Keratinocyte (primary cell): Measurements from ENCODE around the gene ADGRB2. TPM values are rescaled to one million over a fixed set of nuclear protein-coding genes. Genes with fewer than 3 reads are reported as not detected.
A peak's percentile ranks its signal among the peaks of the same experiment; 100 is the strongest.

Experiments
- DNase-seq: peaks from one replicate; pipeline ENCODE4 v3.0.0-alpha.2; 2011; ENCODE audit warnings: low read depth, missing footprints, low spot score
- FAIRE-seq: peaks from 2 replicates; lab custom pipeline; 2011; peaks lifted over from hg19 to GRCh38; lab: Jason Lieb, UNC
- H2AFZ ChIP-seq: 2 replicates; pipeline ENCODE4 v1.6.0; 2012; ENCODE audit warnings: low read length, control low read depth, inconsistent platforms; ENCODE audit not compliant: control insufficient read depth
- H3K27ac ChIP-seq: 2 replicates; pipeline ENCODE4 v1.5.1; 2011; ENCODE audit warnings: low read length; ENCODE audit not compliant: control insufficient read depth, insufficient read depth
- H3K27me3 ChIP-seq: 3 replicates; pipeline ENCODE4 v1.6.0; 2011; ENCODE audit warnings: low read length; ENCODE audit not compliant: control insufficient read depth, insufficient read depth; ENCODE audit errors: extremely low read depth
- H3K36me3 ChIP-seq, 2 experiments: 2 replicates in 1 of 2; 3 replicates in 1 of 2; pipeline ENCODE4 v1.5.1; 2011; ENCODE audit warnings: low read length in 2 of 2, mild to moderate bottlenecking in 1 of 2; ENCODE audit not compliant: control insufficient read depth in 2 of 2, insufficient read depth in 2 of 2; ENCODE audit errors: extremely low read depth in 1 of 2
- H3K4me1 ChIP-seq: 3 replicates; pipeline ENCODE4 v1.5.1; 2011; ENCODE audit warnings: low read length; ENCODE audit not compliant: control insufficient read depth, insufficient read depth; ENCODE audit errors: extremely low read depth
- H3K4me2 ChIP-seq: 3 replicates; pipeline ENCODE4 v1.6.0; 2011; ENCODE audit warnings: low read depth, low read length; ENCODE audit not compliant: control insufficient read depth, insufficient read depth; ENCODE audit errors: extremely low read depth
- H3K4me3 ChIP-seq, 3 experiments: fragments of 200-600 bp in 1 of 3; sonication (generic) in 1 of 3; 2 replicates in 2 of 3; 3 replicates in 1 of 3; pipeline ENCODE4 v1.5.1; 2011 to 2016; ENCODE audit warnings: low read length in 3 of 3, mild to moderate bottlenecking in 3 of 3, control low read depth in 2 of 3, inconsistent platforms in 1 of 3, low read depth in 1 of 3, mixed read lengths in 1 of 3, mixed run types in 1 of 3, moderate library complexity in 1 of 3; ENCODE audit not compliant: control insufficient read depth in 2 of 3, insufficient read depth in 2 of 3; ENCODE audit errors: extremely low read depth in 1 of 3
- H3K79me2 ChIP-seq: 2 replicates; pipeline ENCODE4 v1.6.0; 2012; ENCODE audit warnings: low read length; ENCODE audit not compliant: control insufficient read depth, insufficient read depth
- H3K9ac ChIP-seq: 3 replicates; pipeline ENCODE4 v1.6.0; 2011; ENCODE audit warnings: low read length; ENCODE audit not compliant: control insufficient read depth, insufficient read depth; ENCODE audit errors: extremely low read depth
- H3K9me1 ChIP-seq: 3 replicates; pipeline ENCODE4 v1.6.0; 2011; ENCODE audit warnings: low read length; ENCODE audit not compliant: control insufficient read depth, insufficient read depth; ENCODE audit errors: extremely low read depth
- H3K9me3 ChIP-seq: 2 replicates; pipeline ENCODE4 v1.5.1; 2012; ENCODE audit warnings: low read depth, low read length; ENCODE audit not compliant: control insufficient read depth
- H4K20me1 ChIP-seq: 3 replicates; pipeline ENCODE4 v1.6.0; 2011; ENCODE audit warnings: low read length; ENCODE audit not compliant: control insufficient read depth, insufficient read depth; ENCODE audit errors: extremely low read depth
- CTCF ChIP-seq, 3 experiments: IDR thresholded peaks in 1 of 3; conservative IDR thresholded peaks in 1 of 3; optimal IDR thresholded peaks in 1 of 3; 2 replicates in 2 of 3; 3 replicates in 1 of 3; pipeline versions ENCODE3 to v1.5.1; 2011; ENCODE audit warnings: low read length in 3 of 3, mild to moderate bottlenecking in 3 of 3, moderate library complexity in 2 of 3, control low read depth in 1 of 3, inconsistent platforms in 1 of 3; ENCODE audit not compliant: insufficient read depth in 2 of 3; ENCODE audit errors: extremely low read depth in 1 of 3
- EZH2 ChIP-seq: IDR thresholded peaks from one replicate; pipeline ENCODE4 v1.6.1; 2012; ENCODE audit warnings: inconsistent platforms, mild to moderate bottlenecking, low read length, moderate library complexity
- dilution Hi-C: fragments of 300-500 bp; cut with MboI; formaldehyde crosslinking; loops from one replicate; pipeline ENCODE4 v1.7.0; 2020; ENCODE audit warnings: low sequenced_read_pairs; ENCODE audit not compliant: extremely low pct_ligation_motif_present
- polyA plus RNA-seq, 5 experiments: library from polyadenylated mRNA; depleted of rRNA in 3 of 5; stranded (reverse) in 3 of 5; stranded (forward) in 1 of 5; unstranded in 1 of 5; fragments of >200 nt; gene quantifications; 1 replicate in 1 of 5; 2 replicates in 3 of 5; 3 replicates in 1 of 5; pipeline versions ENCODE4 v1.2.1 to v1.2.3, GENCODE V29; 2011 to 2012; ENCODE audit warnings: missing spikeins in 2 of 5, low read depth in 1 of 5, low replicate concordance in 1 of 5

ADGRB2 gene
- polyA plus RNA-seq, 1 donor (not counting 4 experiments of a cell fraction or from before 2014, with no cell fraction given) = 0.68 TPM

- peaks cover 6% of the 10 kb centered on the region for H3K4me1 ChIP-seq
- no peaks in the 10 kb centered on the region for H3K36me3 ChIP-seq
- H3K4me2 ChIP-seq = no peak overlapping the region
- TF ChIP-seq CTCF (optimal IDR thresholded peaks at IDR 0.05 in 1 of 3, IDR thresholded peaks at IDR 0.05 in 1 of 3, conservative IDR thresholded peaks at IDR 0.05 in 1 of 3; ENCODE audit: extremely low read depth in 1 of 3, insufficient read depth in 2 of 3, low read length in 3 of 3) (peak in 1 of 3 experiments; percentile 5), EZH2 (no peak)
- H3K9me1 ChIP-seq = no peaks in the 10 kb centered on the region
- no peak overlapping the region for H3K4me3 ChIP-seq
- no peak overlapping the region for H3K27ac ChIP-seq
- H4K20me1 ChIP-seq = no peaks in the 10 kb centered on the region
- H3K9me3 ChIP-seq = no peaks in the 10 kb centered on the region
- H3K9ac ChIP-seq = no peak overlapping the region
- H3K27me3 ChIP-seq = peaks cover 5% of the 10 kb centered on the region
- DNase-seq = no peak
- no peak for FAIRE-seq
- H2AFZ ChIP-seq = no peak overlapping the region
- no peaks in the 10 kb centered on the region for H3K79me2 ChIP-seq
- dilution Hi-C loops = no loop called here
Measured at GRCh38 chr1:31745946-31746670, 18.0 kb downstream of the ADGRB2 start.

DNA sequence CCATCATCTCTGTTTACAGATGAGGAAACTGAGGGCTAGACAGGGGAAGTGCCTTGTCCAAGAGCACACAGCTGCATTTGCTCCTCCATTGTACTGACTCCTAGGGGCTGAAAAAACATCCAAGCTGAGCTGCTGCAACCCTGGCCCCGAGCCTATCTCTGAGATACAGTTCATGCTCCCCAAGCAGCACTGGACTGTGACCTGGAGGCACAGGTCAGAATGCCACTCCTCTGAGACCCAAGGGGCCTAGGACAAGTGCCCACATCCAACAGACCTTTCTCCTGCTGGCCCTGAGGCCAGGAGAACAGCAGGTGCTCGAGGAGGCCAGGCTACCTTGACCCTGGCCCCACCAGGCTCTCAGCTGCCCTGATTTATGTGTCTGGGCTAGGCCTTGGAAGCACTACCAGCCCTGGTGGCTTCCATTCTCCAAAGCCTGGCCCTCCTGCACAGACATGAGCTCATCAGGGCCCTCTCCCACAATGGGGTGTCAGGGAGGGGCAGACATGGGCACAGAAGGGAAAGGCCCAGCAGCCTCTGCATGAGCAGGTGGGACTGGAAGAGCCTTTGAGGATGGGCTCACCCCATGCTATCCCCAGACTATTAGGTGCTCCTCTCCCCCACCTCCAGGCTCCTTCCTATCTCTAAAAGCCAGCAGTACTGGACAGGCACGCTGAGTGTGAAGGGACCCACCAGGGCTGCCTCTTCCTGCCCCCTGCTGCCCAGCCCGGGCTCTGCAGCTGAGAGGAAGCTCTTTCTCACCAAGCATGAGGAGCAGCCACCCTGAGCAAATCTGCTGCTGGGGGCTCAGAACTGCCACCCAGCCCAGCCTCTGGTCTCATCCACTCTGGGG, 18.8 kb downstream of the ADGRB2 start:
- Histone ChIP-seq H3K36me3 (no peaks in the 10 kb centered on the region), H3K79me2 (no peaks in the 10 kb centered on the region), H3K9ac (no peak overlapping the region), H3K4me3 (no peak overlapping the region), H4K20me1 (no peaks in the 10 kb centered on the region), H3K27me3 (peaks cover under 1% of the 10 kb centered on the region), H3K9me1 (no peaks in the 10 kb centered on the region), H2AFZ (no peak overlapping the region), H3K4me1 (peaks cover 6% of the 10 kb centered on the region), H3K27ac (no peak overlapping the region), H3K9me3 (no peaks in the 10 kb centered on the region), H3K4me2 (no peak overlapping the region)
- dilution Hi-C loops = no loop called here
- TF ChIP-seq EZH2 (no peak), CTCF (optimal IDR thresholded peaks at IDR 0.05 in 1 of 3, IDR thresholded peaks at IDR 0.05 in 1 of 3, conservative IDR thresholded peaks at IDR 0.05 in 1 of 3; ENCODE audit: extremely low read depth in 1 of 3, insufficient read depth in 2 of 3, low read length in 3 of 3) (peak; percentile 87 to 96 (median 87))
- no peak for DNase-seq
- FAIRE-seq = no peak
